ENCODE measurements around the gene MPPED2.

The MPPED2 gene

GRCh38 chr11:30406978-30407762 is 179.0 kb downstream of the MPPED2 start:
- no peaks in the 10 kb centered on the region for H3K79me2 ChIP-seq (ENCODE audit: low read length)
- H3K27me3 ChIP-seq (replicated peaks; ENCODE audit: insufficient read depth, low read length), result no peaks in the 10 kb centered on the region
- no peaks in the 10 kb centered on the region for H3F3A ChIP-seq (ENCODE audit: insufficient read depth, low read length)
- DNase-seq, result no peak
- no peak overlapping the region for H2AFZ ChIP-seq (ENCODE audit: low read length)
- no peaks in the 10 kb centered on the region for H3K4me1 ChIP-seq (ENCODE audit: low read length)
- no peaks in the 10 kb centered on the region for H3K9me2 ChIP-seq (replicated peaks; ENCODE audit: insufficient read depth, low read length)
- no peak overlapping the region for H3K27ac ChIP-seq (ENCODE audit: low read length)
- no peaks in the 10 kb centered on the region for H4K20me1 ChIP-seq (ENCODE audit: insufficient read depth, low read length)
- H3K36me3 ChIP-seq (replicated peaks; ENCODE audit: insufficient read depth, low read length), result no peaks in the 10 kb centered on the region
- no peaks in the 10 kb centered on the region for H3K9me3 ChIP-seq (replicated peaks; ENCODE audit: insufficient read depth, low read length)
- H3K9ac ChIP-seq (ENCODE audit: low read length), result no peak overlapping the region
- TF ChIP-seq EZH2phosphoT487 (IDR thresholded peaks at IDR 0.05; ENCODE audit: low read length) (no peak), CTCF (IDR thresholded peaks at IDR 0.05; ENCODE audit: low read length) (no peak), EZH2 (optimal IDR thresholded peaks at IDR 0.05; ENCODE audit: low read depth, low read length) (no peak)
- no peak overlapping the region for H3K4me3 ChIP-seq (ENCODE audit: low read length)
- H3K4me2 ChIP-seq (ENCODE audit: low read depth, low read length), result no peak overlapping the region

DNA sequence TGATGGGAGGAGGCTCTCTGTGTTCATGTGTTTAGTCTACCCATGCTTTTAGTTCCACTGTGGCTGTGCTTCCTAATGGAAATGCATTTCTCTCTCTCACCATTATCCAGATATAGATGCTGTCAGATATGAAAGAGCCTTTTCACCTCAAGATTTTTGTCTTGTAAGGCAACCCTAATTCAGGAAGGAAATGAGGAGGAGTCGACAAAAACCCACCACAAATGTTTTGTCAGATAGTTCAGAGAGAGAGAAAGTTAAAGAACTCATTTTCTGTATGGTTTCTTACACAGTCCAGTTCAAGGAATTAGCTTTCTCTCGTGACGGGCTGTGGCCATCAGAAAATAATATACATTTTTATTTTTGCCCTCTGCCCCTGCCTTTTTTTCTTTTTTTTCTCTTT is 180.8 kb downstream of the MPPED2 start:
- Histone ChIP-seq H3K4me3 (ENCODE audit: low read length) (no peak overlapping the region), H4K20me1 (ENCODE audit: insufficient read depth, low read length) (no peaks in the 10 kb centered on the region), H3K4me1 (ENCODE audit: low read length) (no peaks in the 10 kb centered on the region), H3K9me2 (replicated peaks; ENCODE audit: insufficient read depth, low read length) (no peaks in the 10 kb centered on the region), H3K9me3 (replicated peaks; ENCODE audit: insufficient read depth, low read length) (no peaks in the 10 kb centered on the region), H3K27ac (ENCODE audit: low read length) (no peak overlapping the region), H3K36me3 (replicated peaks; ENCODE audit: insufficient read depth, low read length) (no peaks in the 10 kb centered on the region), H3K27me3 (replicated peaks; ENCODE audit: insufficient read depth, low read length) (no peaks in the 10 kb centered on the region), H2AFZ (ENCODE audit: low read length) (no peak overlapping the region), H3F3A (ENCODE audit: insufficient read depth, low read length) (no peaks in the 10 kb centered on the region), H3K79me2 (ENCODE audit: low read length) (no peaks in the 10 kb centered on the region), H3K4me2 (ENCODE audit: low read depth, low read length) (no peak overlapping the region), H3K9ac (ENCODE audit: low read length) (no peak overlapping the region)
- no peak for TF ChIP-seq EZH2phosphoT487 (IDR thresholded peaks at IDR 0.05; ENCODE audit: low read length)
- no peak for TF ChIP-seq CTCF (IDR thresholded peaks at IDR 0.05; ENCODE audit: low read length)
- no peak for TF ChIP-seq EZH2 (optimal IDR thresholded peaks at IDR 0.05; ENCODE audit: low read depth, low read length)
- no peak for DNase-seq

GRCh38 chr11:30404136-30404535 is 182.0 kb downstream of the MPPED2 start:
- Histone ChIP-seq H3K36me3 (replicated peaks; ENCODE audit: insufficient read depth, low read length) (no peaks in the 10 kb centered on the region), H2AFZ (ENCODE audit: low read length) (no peak overlapping the region), H3K27me3 (replicated peaks; ENCODE audit: insufficient read depth, low read length) (no peaks in the 10 kb centered on the region)

DNA sequence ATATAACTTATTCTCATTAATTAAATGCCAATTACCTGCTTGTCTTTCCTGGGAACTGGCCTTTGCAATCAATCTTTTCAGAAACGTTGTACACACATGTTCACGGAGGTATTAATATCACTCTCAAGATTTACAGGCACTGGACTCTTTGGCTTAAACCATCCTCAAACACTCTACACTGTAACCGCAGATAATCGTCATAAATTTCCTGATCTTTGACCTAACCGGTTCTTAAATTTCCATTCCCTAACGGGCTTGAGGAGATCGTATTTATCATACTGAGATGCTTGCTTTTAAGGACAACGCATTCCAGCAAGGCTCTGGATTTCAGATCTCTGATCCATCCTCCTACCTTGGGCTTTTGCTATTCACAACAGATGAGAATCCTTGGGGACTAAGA is 190.4 kb downstream of the MPPED2 start:
- no peak overlapping the region for H3K9ac ChIP-seq (ENCODE audit: low read length)
- no peaks in the 10 kb centered on the region for H3F3A ChIP-seq (ENCODE audit: insufficient read depth, low read length)
- no peaks in the 10 kb centered on the region for H3K36me3 ChIP-seq (replicated peaks; ENCODE audit: insufficient read depth, low read length)
- TF ChIP-seq EZH2phosphoT487 (IDR thresholded peaks at IDR 0.05; ENCODE audit: low read length) (no peak), EZH2 (optimal IDR thresholded peaks at IDR 0.05; ENCODE audit: low read depth, low read length) (no peak), CTCF (IDR thresholded peaks at IDR 0.05; ENCODE audit: low read length) (no peak)
- no peak overlapping the region for H2AFZ ChIP-seq (ENCODE audit: low read length)
- no peaks in the 10 kb centered on the region for H3K4me1 ChIP-seq (ENCODE audit: low read length)
- no peaks in the 10 kb centered on the region for H3K27me3 ChIP-seq (replicated peaks; ENCODE audit: insufficient read depth, low read length)
- no peaks in the 10 kb centered on the region for H3K9me3 ChIP-seq (replicated peaks; ENCODE audit: insufficient read depth, low read length)
- H3K4me3 ChIP-seq (ENCODE audit: low read length), result no peak overlapping the region
- no peak overlapping the region for H3K27ac ChIP-seq (ENCODE audit: low read length)
- H3K9me2 ChIP-seq (replicated peaks; ENCODE audit: insufficient read depth, low read length), result no peaks in the 10 kb centered on the region
- H3K4me2 ChIP-seq (ENCODE audit: low read depth, low read length), result no peak overlapping the region
- no peaks in the 10 kb centered on the region for H4K20me1 ChIP-seq (ENCODE audit: insufficient read depth, low read length)
- no peak for DNase-seq
- no peaks in the 10 kb centered on the region for H3K79me2 ChIP-seq (ENCODE audit: low read length)

More at GRCh38 chr11:30404136-30404535, 182.0 kb downstream of the MPPED2 start:
- H3F3A ChIP-seq (ENCODE audit: insufficient read depth, low read length), result no peaks in the 10 kb centered on the region
- no peaks in the 10 kb centered on the region for H3K4me1 ChIP-seq (ENCODE audit: low read length)
- no peak overlapping the region for H3K9ac ChIP-seq (ENCODE audit: low read length)
- H3K27ac ChIP-seq (ENCODE audit: low read length), result no peak overlapping the region
- no peaks in the 10 kb centered on the region for H3K9me3 ChIP-seq (replicated peaks; ENCODE audit: insufficient read depth, low read length)
- H3K79me2 ChIP-seq (ENCODE audit: low read length), result no peaks in the 10 kb centered on the region
- H3K9me2 ChIP-seq (replicated peaks; ENCODE audit: insufficient read depth, low read length), result no peaks in the 10 kb centered on the region
- H4K20me1 ChIP-seq (ENCODE audit: insufficient read depth, low read length), result no peaks in the 10 kb centered on the region
- no peak overlapping the region for H3K4me3 ChIP-seq (ENCODE audit: low read length)
- no peak for DNase-seq
- TF ChIP-seq EZH2 (optimal IDR thresholded peaks at IDR 0.05; ENCODE audit: low read depth, low read length), result no peak
- H3K4me2 ChIP-seq (ENCODE audit: low read depth, low read length), result no peak overlapping the region
